ENCODE measurements around the gene SLC49A4.

Gene SLC49A4

DNA sequence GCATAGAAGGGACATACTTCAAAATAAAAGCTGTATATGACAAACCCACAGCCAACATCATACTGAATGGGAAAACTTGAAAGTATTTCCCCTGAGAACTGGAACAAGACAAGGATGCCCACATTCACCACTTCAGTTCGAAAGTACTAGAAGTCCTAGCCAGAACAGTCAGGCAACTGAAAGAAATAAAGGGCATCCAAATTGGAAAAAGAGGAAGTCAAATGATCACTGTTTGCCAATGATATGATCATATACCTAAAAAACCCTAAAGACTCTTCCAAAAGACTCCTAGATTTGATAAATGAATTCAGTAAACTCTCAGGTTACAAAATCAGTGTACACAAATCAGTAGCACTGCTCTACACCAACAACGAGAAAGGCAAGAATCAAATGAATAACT lies 40.7 kb downstream of the SLC49A4 start:
- TF ChIP-seq CTCF (IDR thresholded peaks at IDR 0.05): no peak
- H3K4me3 ChIP-seq (ENCODE audit: low read depth in 1 of 2, low read length in 1 of 2): no peak overlapping the region
- no peak overlapping the region for H3K27ac ChIP-seq
- no peaks in the 10 kb centered on the region for H3K4me1 ChIP-seq (ENCODE audit: control insufficient read depth in 1 of 2, insufficient read depth in 1 of 2, low read depth in 1 of 2, low read length in 1 of 2)
- peaks cover 25% of the 10 kb centered on the region for H3K36me3 ChIP-seq
- no peaks in the 10 kb centered on the region for H3K9me3 ChIP-seq
- H3K27me3 ChIP-seq: no peaks in the 10 kb centered on the region

DNA sequence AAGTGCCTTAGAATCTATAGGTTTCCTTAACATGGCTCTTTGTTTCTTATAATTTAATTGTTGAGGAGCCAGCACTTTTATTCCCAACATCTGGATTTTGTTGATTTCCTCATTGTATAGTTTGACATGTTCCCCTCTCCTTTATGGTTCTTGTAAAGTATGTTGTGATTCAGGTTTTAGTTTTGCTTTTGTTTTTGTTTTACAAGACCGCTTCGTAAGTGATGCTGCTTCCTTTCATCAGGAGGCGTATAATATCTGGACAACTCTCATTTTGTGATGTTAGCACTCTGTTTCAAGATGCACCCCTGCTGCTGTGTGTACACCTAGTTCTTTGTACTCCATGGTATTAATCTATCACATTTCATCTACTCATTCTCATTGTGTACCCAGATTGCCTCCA lies 48.7 kb downstream of the SLC49A4 start:
- Histone ChIP-seq H3K4me3 (ENCODE audit: low read depth in 1 of 2, low read length in 1 of 2) (no peak overlapping the region), H3K36me3 (peaks cover 35% of the 10 kb centered on the region), H3K27ac (no peak overlapping the region), H3K27me3 (no peaks in the 10 kb centered on the region), H3K4me1 (ENCODE audit: control insufficient read depth in 1 of 2, insufficient read depth in 1 of 2, low read depth in 1 of 2, low read length in 1 of 2) (no peaks in the 10 kb centered on the region), H3K9me3 (no peaks in the 10 kb centered on the region)
- no peak for TF ChIP-seq CTCF (IDR thresholded peaks at IDR 0.05)

DNA sequence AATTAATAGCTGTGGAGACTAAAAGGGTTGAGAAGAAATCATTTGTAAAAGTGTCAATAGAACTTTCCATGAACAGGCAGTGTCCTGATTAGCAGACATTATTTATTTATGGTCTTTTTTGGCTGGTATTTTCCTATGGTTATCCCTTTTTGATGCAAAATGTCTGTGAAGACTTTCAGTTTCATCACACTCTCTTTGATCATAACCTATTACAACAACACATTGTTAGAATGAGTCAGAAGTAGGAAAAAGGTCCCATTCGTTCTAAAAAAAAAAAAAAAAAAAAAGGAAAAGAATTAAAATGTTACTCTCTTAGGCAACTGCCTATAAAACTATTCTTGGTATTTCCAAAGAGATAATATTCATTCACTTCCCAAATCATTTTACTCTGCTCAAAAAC lies 62.1 kb downstream of the SLC49A4 start:
- Histone ChIP-seq H3K27me3 (no peaks in the 10 kb centered on the region), H3K4me1 (ENCODE audit: control insufficient read depth in 1 of 2, insufficient read depth in 1 of 2, low read depth in 1 of 2, low read length in 1 of 2) (no peaks in the 10 kb centered on the region), H3K4me3 (ENCODE audit: low read depth in 1 of 2, low read length in 1 of 2) (no peak overlapping the region), H3K36me3 (peaks cover 82% of the 10 kb centered on the region), H3K9me3 (no peaks in the 10 kb centered on the region), H3K27ac (no peak overlapping the region)
- TF ChIP-seq CTCF (IDR thresholded peaks at IDR 0.05): no peak

GRCh38 chr3:122858373-122858772 lies 63.5 kb downstream of the SLC49A4 start:
- Histone ChIP-seq H3K27me3 (no peaks in the 10 kb centered on the region), H3K9me3 (no peaks in the 10 kb centered on the region), H3K4me1 (ENCODE audit: control insufficient read depth in 1 of 2, insufficient read depth in 1 of 2, low read depth in 1 of 2, low read length in 1 of 2) (no peaks in the 10 kb centered on the region), H3K4me3 (ENCODE audit: low read depth in 1 of 2, low read length in 1 of 2) (no peak overlapping the region), H3K27ac (no peak overlapping the region), H3K36me3 (peaks cover 88% of the 10 kb centered on the region)
- no peak for TF ChIP-seq CTCF (IDR thresholded peaks at IDR 0.05)

DNA sequence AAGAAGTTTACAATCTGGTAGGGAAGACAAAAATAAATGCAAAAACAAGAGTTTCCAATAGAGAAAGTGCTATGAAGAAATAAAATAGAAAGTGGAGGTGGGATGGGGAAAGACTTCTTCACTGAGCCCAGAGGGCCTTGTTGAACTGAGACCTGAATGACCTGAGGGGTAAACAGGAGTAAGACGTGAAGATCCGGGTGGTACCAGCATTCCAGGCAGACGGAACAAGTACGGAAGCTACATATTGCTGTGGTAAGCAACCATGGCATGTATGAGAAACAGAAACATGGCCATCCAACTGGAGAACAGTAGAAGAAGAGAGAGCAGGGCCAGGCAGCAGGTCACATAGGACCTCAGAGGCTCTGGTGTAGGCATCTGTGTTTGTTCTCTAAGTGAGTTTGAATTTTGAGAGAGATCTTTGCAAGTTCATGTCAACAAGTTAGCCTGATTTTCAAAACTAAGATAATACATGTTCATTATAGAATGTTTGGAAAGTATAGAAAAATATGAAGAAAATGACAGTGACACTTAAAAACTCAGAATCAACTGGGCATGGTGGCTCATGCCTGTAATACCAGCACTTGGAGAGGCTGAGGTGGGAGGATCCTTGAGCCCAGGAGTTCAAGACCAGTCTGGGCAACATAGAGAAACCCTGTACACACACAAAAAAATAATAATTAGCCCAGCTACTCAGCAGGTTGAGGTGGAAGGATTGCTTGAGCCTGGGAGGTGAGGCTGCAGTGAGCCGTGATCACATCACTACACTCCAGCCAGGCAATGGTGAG lies 64.3 kb downstream of the SLC49A4 start:
- no peak overlapping the region for H3K27ac ChIP-seq
- no peaks in the 10 kb centered on the region for H3K4me1 ChIP-seq (ENCODE audit: control insufficient read depth in 1 of 2, insufficient read depth in 1 of 2, low read depth in 1 of 2, low read length in 1 of 2)
- H3K9me3 ChIP-seq: no peaks in the 10 kb centered on the region
- H3K36me3 ChIP-seq: peaks cover 87% of the 10 kb centered on the region
- no peak for TF ChIP-seq CTCF (IDR thresholded peaks at IDR 0.05)
- no peak overlapping the region for H3K4me3 ChIP-seq (ENCODE audit: low read depth in 1 of 2, low read length in 1 of 2)
- H3K27me3 ChIP-seq: no peaks in the 10 kb centered on the region
